ENCODE results near the gene OOSP1.
"Not testable (repeated sequence)": the region's sequence is repeated elsewhere in the genome, so short reads cannot be mapped to it uniquely, and the experiment has no call there.

Gene OOSP1

DNA sequence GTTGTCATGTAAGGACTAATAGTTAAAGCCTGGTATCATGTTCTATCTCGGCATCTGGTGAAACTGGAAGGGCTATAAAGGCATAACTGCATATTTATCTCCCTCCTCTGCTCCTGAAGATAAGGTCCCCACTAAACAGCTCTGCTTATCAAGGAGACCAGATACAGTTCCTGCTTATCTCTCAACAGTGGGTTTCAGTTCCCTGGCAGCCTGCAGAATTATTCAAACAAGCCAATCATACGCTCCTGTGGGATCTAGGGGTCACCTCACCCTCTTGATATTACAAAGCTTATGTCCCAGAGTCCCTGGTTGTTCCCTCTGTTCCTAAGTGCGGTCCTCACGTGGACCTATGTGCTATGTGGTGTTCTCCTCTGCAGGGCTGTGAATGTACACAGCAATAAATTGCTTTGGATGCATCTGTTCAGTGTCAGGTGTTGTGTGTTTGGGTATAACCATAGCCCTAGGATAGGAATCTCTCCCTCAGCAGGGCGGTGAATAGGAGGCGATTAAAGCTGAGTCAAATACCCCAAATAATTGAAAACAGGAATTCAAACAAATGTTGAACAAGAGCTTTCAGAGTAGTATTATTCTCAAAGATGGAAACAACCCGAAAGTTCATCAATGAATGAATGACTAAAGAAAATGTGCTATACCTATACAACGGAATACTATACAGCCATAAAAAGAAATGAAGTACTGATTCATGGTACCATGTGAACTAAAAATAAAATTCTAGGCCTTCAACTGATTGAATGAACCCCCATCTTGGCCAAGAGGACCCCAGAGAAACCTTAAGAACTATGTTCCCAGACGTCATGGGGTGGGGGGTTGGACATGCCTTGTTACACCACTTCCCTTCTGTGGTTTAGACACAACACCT is 22.5 kb downstream of the OOSP1 start:
- FAIRE-seq: no peak

DNA sequence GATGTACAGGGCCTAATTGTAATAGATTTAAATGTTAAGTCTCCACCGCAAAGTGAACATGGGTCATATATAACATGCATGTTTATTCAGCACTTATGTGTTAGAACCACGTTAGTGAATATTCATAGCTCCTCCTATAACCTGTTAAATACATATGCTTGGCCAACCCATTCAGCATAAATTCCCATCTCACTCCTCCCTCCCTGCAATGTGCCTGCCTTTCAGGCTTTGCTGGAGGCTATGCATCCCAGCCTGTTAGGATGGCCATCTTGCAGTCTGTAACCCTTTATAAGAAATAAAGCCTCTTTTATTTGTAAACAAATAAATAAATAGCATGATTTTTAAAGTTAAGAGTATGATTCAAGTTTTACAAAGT is 23.9 kb downstream of the OOSP1 start:
- FAIRE-seq: no peak

DNA sequence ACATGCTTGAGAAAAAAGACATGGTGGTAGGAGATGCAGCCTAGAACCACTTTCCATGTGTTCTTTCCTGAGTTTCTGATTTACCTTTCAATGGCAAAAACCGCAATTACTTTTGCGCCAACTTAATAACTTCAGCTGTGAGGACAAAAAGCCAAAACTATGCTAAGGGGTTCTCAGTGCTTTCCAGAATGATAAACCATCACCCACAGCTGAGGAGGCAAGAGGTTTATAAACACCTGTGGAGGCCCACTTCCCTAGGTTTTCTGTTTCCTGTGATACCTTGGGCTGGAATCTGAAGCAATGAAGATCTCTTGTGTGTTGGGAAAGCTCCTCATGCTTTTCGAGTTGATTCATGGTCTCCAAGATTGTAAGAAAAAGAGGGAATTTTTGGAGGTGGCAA is 25.5 kb downstream of the OOSP1 start, which contains the start of gene OOSP4A:
Gene OOSP4A (plus strand): TSS at position 301 of the 400 bp plus-strand sequence. CDS start 0 bp downstream, at position 301.
- FAIRE-seq: no peak

DNA sequence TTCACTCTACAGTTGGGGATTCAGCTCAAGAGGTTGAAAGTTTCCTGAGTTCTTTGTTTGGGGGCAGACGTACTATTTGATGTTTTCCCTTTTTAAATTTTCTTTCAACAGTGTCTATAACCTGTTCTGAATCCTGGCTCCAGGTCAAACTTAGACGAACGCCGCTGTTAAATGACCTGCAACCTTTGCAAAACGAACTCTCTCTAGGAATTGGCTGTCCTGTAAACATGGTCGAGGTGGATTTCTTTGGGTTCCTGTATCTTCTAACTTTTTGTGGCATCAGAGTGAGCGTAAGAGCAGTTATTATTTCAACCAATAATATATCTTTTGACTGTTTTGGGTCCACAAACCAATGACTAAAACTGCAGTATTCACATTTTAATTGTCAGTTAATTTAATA is 27.2 kb downstream of the OOSP1 start:
- FAIRE-seq: no peak

DNA sequence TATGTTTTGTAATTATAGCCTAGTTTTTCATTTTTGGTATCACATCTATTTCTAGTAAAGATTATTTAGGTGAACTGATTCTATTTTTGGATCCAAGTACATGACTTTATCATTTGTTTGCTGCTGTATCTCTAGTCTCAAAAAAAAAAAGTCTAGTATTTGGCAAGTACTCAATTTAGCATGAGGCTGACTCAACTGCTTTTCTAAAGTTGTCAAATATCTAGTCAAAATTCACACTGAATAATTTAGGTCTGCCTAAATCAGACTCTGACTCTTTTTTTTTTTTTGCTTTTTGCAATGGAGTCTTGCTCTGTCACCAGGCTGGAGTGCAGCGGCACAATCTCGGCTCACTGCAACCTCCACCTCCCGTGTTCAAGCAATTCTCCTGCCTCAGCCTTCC is 28.0 kb downstream of the OOSP1 start:
- FAIRE-seq: no peak

DNA sequence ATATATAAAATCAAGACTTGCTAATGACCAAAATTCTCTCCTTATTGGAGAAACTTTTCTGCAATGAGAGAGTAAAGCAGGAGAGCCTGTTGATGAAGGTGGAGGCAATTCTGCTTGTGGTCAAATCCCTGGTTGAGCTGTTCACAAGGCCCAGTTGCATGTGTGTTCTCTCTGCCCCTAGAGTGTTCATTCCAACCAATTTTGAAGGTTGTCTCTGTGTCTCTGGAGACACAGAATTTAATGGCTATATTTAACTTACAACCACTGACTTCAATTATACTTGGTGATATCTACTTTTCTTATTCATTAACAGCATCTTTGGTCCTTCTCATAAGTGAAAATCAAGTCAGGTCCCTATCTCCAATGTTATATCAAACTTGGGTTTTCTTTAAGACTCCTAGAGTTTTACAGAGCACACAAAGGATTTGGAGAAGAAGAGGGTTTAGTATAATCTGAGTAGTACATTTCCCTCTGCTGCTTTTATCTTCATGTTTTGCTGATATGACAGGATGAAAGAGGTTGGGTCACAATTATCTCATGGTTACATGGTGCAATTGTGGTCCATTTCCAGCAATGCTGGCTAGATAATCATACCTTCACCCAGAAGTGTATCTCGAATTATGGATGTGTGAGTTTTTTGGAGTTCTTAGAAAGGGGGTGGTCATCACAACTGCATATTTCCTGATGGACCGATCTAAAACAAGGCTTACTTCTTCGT is 29.6 kb downstream of the OOSP1 start:
- no peak for FAIRE-seq

DNA sequence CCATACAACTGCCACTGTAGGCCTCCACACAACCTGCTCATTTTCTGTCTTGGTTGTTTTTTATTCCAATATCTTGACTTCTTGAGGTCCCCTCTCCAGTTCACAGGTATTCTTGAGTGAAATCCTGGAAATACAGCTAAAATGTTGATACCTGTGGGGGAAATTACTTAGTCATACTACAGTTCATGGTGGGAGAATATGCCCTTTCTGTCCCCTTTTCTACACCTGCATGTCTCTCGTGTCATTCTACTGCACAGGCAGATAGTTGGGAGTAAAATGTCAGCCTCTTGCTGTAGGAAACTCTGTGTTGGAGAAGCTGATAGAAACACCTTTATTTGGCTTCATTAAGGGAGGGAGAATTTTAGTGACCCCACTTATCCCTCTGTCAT is 30.2 kb downstream of the OOSP1 start:
- FAIRE-seq: no peak

DNA sequence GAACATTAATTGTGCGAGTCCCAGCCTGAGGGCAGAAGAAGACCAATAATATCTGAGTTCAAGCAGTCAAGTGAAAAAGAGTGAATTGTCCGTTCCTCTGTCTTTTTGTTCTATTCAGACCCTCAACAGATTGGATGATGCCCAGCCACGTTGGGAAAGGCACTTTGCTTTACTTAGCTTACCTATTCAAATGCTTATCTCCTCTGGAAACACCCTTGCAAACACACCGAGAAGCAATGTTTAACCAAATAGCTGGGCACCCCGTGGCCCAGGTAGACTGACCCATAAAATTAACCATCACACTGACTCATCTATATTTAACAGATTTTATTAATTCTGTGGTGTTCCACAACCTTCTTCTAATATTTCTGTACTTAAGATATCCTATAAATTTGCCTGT is 34.9 kb downstream of the OOSP1 start:
- FAIRE-seq: no peak

DNA sequence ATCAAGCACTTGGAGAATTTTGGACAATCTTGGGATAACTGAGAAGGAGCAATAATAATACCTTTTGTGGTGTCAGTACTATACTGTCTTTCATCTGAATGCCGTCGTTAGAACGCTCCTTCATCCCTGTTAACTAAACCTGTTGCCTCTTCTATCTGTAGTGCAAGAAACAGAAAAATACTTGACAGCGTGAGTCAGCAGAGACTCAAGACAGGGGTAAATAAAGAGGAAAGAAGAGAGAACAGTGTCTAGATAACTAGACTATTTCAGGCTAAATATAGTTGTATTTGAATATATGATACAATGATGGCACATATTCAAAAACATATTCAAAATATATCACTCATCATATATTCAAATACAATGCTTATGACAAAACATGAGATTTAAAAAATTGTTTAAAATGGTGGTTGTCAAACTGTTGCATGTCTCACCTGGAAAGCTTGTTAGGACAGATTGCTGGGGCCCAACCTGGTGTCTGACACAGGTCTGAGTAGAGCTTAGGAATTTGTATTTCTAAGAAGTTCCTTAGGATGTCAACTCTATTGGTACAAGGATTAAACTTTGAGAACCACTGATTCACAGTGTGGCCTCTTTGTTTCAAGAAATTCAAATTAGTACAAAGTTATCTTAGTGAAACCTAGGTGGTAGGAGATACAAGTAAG is 43.0 kb downstream of the OOSP1 start:
- FAIRE-seq: no peak

DNA sequence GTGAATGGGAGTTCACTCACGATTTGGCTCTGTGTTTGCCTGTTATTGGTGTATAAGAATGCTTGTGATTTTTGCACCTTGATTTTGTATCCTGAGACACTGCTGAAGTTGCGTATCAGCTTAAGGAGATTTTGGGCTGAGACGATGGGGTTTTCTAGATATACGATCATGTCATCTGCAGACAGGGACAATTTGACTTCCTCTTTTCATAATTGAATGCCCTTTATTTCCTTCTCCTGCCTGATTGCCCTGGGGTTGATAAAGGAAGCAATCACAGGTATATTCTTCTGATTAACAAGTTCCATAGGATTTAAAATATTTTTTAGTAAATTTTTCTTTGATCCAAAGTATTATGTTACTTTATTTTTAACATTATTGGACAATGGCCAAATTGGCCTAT is 43.8 kb downstream of the OOSP1 start:
- not testable (repeated sequence) for FAIRE-seq

DNA sequence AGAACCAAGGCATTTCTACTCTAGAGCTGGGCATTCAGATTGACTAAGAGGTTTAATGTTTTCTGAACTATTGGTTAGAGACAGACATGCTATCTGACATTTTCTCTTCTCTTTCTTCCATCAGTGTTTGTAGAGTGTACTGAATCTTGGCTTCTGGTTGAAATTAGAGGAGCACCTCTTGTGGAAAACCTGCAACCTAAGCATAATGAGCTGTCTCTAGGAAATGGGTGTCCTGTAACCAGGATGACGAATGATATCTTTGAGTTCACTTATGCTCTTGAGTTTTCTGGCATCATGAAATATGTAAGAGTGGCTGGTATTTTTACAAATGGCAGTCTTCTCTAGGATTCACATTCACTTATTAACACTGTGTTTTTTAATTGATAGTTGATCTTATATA is 45.0 kb downstream of the OOSP1 start:
- FAIRE-seq: no peak

DNA sequence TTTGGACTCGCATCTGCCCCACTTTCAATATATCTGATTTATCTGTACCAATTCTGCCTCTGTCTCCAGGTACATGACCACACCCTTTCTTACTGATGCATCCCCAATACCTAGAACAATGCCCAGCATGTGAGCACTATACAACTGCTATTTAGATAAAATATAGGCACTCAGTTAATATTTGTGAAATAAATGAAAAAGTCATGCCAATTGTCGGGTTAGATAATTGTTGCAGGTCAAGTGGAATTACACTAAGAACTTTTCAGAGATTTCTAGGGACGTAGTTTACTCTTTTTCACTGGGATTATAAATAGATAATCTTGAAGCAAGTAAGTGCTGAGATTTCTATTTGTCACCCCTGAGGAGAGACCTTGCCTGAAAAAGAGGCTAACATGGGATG is 46.1 kb downstream of the OOSP1 start:
- no peak for FAIRE-seq

DNA sequence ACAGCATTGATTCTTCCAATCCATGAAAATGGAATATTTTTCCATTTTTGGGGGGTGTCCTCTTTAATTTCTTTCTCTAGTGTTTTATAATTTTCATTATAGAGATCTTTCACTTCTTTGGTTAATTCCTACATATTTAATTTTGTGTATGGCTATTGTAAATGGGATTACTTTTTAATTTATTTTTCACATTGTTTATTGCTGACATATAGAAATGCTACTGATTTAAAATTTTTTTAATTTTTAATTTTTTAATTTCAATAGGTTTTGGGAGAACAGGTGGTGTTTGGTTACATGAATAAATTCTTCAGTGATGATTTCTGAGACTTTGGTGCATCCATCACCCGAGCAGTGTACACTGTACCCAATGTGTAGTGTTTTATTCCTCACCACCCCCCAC is 52.2 kb downstream of the OOSP1 start:
- FAIRE-seq: no peak

DNA sequence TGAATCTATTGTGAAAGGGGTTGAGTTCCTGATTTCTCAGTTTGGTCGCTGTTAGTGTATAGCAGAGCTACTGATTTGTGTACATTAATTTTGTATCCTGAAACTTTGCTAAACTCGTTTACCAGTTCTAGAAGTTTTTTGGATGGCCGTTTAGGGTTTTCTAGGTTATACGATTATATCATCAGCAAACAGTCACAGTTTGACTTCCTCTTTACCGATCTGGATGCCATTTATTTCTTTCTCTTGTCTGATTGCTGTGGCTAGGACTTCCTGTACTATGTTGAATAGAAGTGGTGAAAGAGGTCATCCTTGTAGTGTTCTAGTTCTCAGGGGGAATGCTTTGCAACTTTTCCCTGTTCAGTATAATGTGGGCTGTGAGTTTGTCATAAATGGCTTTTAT is 54.2 kb downstream of the OOSP1 start:
- FAIRE-seq: no peak

DNA sequence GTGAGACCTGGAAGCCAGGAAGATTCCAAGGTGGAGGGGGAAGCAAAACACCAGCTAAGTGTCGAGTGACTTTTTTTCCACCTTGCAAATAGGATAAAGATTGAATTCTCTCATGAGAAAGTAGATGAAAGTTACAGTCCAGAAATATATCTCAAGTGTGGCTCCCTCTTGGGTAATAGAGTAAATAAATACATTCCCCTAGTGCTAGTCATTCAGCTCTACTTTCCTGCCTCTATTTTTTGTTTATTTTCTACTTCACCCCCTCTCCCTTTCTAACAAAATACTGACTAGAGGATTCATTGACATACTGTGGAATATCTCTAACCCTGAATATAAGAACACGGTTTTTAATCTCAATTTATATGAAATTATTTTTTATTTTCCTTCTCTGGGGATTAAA is 59.6 kb downstream of the OOSP1 start:
- no peak for FAIRE-seq

DNA sequence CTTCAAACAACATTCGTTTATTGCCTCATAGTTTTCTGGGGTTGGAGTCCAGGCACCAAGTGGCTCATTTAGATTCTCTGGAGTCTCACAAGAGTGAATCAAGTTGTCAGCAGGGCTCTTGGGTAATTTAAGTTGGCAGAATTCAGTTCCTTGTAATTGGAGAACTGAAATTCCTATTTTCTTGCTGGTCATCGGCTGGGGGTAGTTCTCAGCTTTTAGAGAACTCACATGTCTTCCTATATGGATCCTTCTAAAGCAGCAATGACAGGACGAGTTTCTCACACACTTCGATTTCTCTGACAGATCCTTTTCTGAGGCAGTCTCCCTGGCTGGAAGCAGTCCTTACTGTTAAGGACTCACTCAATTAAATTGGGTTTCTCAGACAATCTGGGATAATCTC is 61.5 kb downstream of the OOSP1 start:
- FAIRE-seq: no peak

DNA sequence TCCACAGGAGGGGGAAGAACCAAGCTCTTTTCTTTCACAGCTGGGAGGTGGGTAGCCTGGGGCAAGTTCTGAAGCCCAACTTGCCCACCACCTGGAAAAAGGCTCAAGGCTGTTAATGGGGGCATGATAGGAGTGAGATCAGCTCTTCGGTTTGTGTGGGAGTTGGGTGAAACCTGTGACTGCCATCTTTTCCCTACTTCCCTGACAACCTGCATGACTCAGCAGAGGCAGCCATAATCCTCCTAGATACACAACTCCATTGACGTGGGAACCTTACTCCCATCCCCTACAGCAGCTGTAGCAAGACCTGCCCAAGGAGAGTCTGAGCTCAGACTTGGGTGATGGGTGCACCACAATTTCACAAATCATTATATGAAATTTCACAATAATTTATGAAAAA is 65.5 kb downstream of the OOSP1 start:
- no peak for FAIRE-seq

DNA sequence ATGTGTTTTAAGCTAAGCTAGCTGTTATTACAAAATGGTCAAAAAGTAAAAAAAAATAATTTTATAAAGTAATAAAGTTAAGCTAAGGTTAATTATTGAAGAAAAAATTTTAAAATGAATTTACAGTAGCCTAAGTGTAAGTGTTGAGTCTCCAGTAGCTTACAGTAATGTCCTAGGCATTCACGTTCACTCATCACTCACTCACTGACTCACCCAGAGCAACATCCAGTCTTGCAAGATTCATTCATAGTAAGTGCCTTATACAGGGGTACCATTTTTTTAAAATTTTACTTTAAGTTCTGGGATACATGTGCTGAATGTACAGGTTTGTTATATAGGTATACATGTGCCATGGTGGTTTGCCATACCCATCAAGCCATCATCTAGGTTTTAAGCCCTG is 67.1 kb downstream of the OOSP1 start:
- FAIRE-seq: no peak

Data from islet of Langerhans (tissue), 1 donor.